ENCODE data around the gene PFKL.
"Not testable (repeated sequence)": the region's sequence is repeated elsewhere in the genome, so short reads cannot be mapped to it uniquely, and the experiment has no call there.

The PFKL gene

GRCh38 chr21:44302573-44303401 lies 2.9 kb downstream of the PFKL start:
- not testable (repeated sequence) for H3K9ac ChIP-seq (ENCODE audit: low read depth, low read length)
- Histone ChIP-seq H3K79me2 (ENCODE audit: insufficient read depth, low read length) (peaks cover 68% of the 10 kb centered on the region), H3K4me1 (ENCODE audit: insufficient read depth, low read length) (peaks cover 35% of the 10 kb centered on the region)

GRCh38 chr21:44303490-44303981 lies 3.7 kb downstream of the PFKL start:
- H3K36me3 ChIP-seq (ENCODE audit: insufficient read depth, low read length): peaks cover 46% of the 10 kb centered on the region
- H3K4me3 ChIP-seq (ENCODE audit: low read depth in 1 of 2, low read length in 2 of 2): no peak overlapping the region
- H3K27me3 ChIP-seq (ENCODE audit: insufficient read depth, low read length, poor library complexity): no peaks in the 10 kb centered on the region
- peaks cover 68% of the 10 kb centered on the region for H3K79me2 ChIP-seq (ENCODE audit: insufficient read depth, low read length)
- no peak overlapping the region for H3K4me2 ChIP-seq (ENCODE audit: insufficient read depth, low read length)
- no peak for DNase-seq
- H2AFZ ChIP-seq (ENCODE audit: low read depth, low read length): no peak overlapping the region
- H3K27ac ChIP-seq (ENCODE audit: low read length): no peak overlapping the region
- no peaks in the 10 kb centered on the region for H3K9me3 ChIP-seq (ENCODE audit: insufficient read depth, low read length, severe bottlenecking)
- no peak for ATAC-seq (ENCODE audit: insufficient read depth, low read depth)
- H3K9ac ChIP-seq (ENCODE audit: low read depth, low read length): no peak overlapping the region
- H4K20me1 ChIP-seq (ENCODE audit: insufficient read depth, low read length): peaks cover 68% of the 10 kb centered on the region
- TF ChIP-seq, protein P1, sequence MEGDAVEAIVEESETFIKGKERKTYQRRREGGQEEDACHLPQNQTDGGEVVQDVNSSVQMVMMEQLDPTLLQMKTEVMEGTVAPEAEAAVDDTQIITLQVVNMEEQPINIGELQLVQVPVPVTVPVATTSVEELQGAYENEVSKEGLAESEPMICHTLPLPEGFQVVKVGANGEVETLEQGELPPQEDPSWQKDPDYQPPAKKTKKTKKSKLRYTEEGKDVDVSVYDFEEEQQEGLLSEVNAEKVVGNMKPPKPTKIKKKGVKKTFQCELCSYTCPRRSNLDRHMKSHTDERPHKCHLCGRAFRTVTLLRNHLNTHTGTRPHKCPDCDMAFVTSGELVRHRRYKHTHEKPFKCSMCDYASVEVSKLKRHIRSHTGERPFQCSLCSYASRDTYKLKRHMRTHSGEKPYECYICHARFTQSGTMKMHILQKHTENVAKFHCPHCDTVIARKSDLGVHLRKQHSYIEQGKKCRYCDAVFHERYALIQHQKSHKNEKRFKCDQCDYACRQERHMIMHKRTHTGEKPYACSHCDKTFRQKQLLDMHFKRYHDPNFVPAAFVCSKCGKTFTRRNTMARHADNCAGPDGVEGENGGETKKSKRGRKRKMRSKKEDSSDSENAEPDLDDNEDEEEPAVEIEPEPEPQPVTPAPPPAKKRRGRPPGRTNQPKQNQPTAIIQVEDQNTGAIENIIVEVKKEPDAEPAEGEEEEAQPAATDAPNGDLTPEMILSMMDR (IDR thresholded peaks at IDR 0.05; ENCODE audit: borderline replicate concordance, extremely low read depth, low read length, poor library complexity, severe bottlenecking): no peak
- no peak for TF ChIP-seq EZH2 (IDR thresholded peaks at IDR 0.05; ENCODE audit: borderline replicate concordance, low read depth, low read length, severe bottlenecking)
- H3K4me1 ChIP-seq (ENCODE audit: insufficient read depth, low read length): peaks cover 31% of the 10 kb centered on the region

More at GRCh38 chr21:44302573-44303401, 2.9 kb downstream of the PFKL start:
- H3K36me3 ChIP-seq (ENCODE audit: insufficient read depth, low read length): peaks cover 40% of the 10 kb centered on the region
- not testable (repeated sequence) for H3K9me3 ChIP-seq (ENCODE audit: insufficient read depth, low read length, severe bottlenecking); H3K4me3 ChIP-seq (ENCODE audit: low read depth in 1 of 2, low read length in 2 of 2); ATAC-seq (ENCODE audit: insufficient read depth, low read depth); H3K27ac ChIP-seq (ENCODE audit: low read length); H3K27me3 ChIP-seq (ENCODE audit: insufficient read depth, low read length, poor library complexity); DNase-seq; H2AFZ ChIP-seq (ENCODE audit: low read depth, low read length)
- TF ChIP-seq, protein P1 (IDR thresholded peaks at IDR 0.05; ENCODE audit: borderline replicate concordance, extremely low read depth, low read length, poor library complexity, severe bottlenecking): peak; percentile 20
- peak overlapping the region; percentile 5; the same call in 1 of the 2 replicates for H3K4me2 ChIP-seq (ENCODE audit: insufficient read depth, low read length)
- peaks cover 62% of the 10 kb centered on the region for H4K20me1 ChIP-seq (ENCODE audit: insufficient read depth, low read length)

GRCh38 chr21:44304011-44304616 lies 4.3 kb downstream of the PFKL start:
- H3K4me3 ChIP-seq (ENCODE audit: low read depth in 1 of 2, low read length in 2 of 2): no peak overlapping the region
- no peak for DNase-seq
- peaks cover 68% of the 10 kb centered on the region for H3K79me2 ChIP-seq (ENCODE audit: insufficient read depth, low read length)
- H3K27ac ChIP-seq (ENCODE audit: low read length): no peak overlapping the region
- H4K20me1 ChIP-seq (ENCODE audit: insufficient read depth, low read length): peaks cover 73% of the 10 kb centered on the region
- no peak overlapping the region for H2AFZ ChIP-seq (ENCODE audit: low read depth, low read length)
- no peaks in the 10 kb centered on the region for H3K27me3 ChIP-seq (ENCODE audit: insufficient read depth, low read length, poor library complexity)
- no peak overlapping the region for H3K9ac ChIP-seq (ENCODE audit: low read depth, low read length)
- ATAC-seq (ENCODE audit: insufficient read depth, low read depth): no peak
- H3K9me3 ChIP-seq (ENCODE audit: insufficient read depth, low read length, severe bottlenecking): no peaks in the 10 kb centered on the region
- H3K36me3 ChIP-seq (ENCODE audit: insufficient read depth, low read length): peaks cover 49% of the 10 kb centered on the region
- H3K4me2 ChIP-seq (ENCODE audit: insufficient read depth, low read length): no peak overlapping the region
- no peak for TF ChIP-seq EZH2 (IDR thresholded peaks at IDR 0.05; ENCODE audit: borderline replicate concordance, low read depth, low read length, severe bottlenecking)
- TF ChIP-seq, protein P1 (IDR thresholded peaks at IDR 0.05; ENCODE audit: borderline replicate concordance, extremely low read depth, low read length, poor library complexity, severe bottlenecking): no peak
- peaks cover 29% of the 10 kb centered on the region for H3K4me1 ChIP-seq (ENCODE audit: insufficient read depth, low read length)
